Tibial nerve (tissue), 4 donors: ENCODE measurements around the gene ARHGAP26. TPM values are rescaled to one million over a fixed set of nuclear protein-coding genes. Genes with fewer than 3 reads are reported as not detected.
"Not testable (repeated sequence)": the region's sequence is repeated elsewhere in the genome, so short reads cannot be mapped to it uniquely, and the experiment has no call there.

Source experiments
- DNase-seq, 2 donors: peaks; one replicate each; pipeline ENCODE4 v3.0.0-alpha.2; 2019; ENCODE audit warnings: low spot score in 2 of 2
- H3K27ac ChIP-seq, 4 donors: fragments of 200-600 bp; sonication (generic) in 3 of 4; one replicate each; pipeline ENCODE4 v1.5.1; 2017 to 2019; ENCODE audit warnings: mild to moderate bottlenecking in 1 of 4
- H3K27me3 ChIP-seq, 2 donors: fragments of 200-600 bp; sonication (generic) in 1 of 2; one replicate each; pipeline versions ENCODE4 v1.5.1 to v1.6.0; 2017 to 2019
- H3K36me3 ChIP-seq, 3 donors: fragments of 200-600 bp; sonication (generic); one replicate each; pipeline ENCODE4 v1.5.1; 2018 to 2019
- H3K4me1 ChIP-seq, 4 donors: fragments of 200-600 bp; sonication (generic) in 3 of 4; one replicate each; pipeline ENCODE4 v1.5.1; 2017 to 2019
- H3K4me3 ChIP-seq, 4 donors: fragments of 200-600 bp; sonication (generic) in 3 of 4; one replicate each; pipeline ENCODE4 v1.5.1; 2017 to 2019; ENCODE audit warnings: mild to moderate bottlenecking in 1 of 4, moderate library complexity in 1 of 4
- H3K9me3 ChIP-seq, 4 donors: fragments of 200-600 bp; sonication (generic) in 3 of 4; one replicate each; pipeline ENCODE4 v1.5.1; 2017 to 2019
- CTCF ChIP-seq, 5 experiments: fragments of 200-600 bp in 3 of 5; fragments of 450-650 bp in 2 of 5; sonication (generic) in 3 of 5; IDR thresholded peaks; one replicate each; pipeline ENCODE4 v1.5.1; 2016 to 2019; ENCODE audit warnings: antibody characterized with exemption in 5 of 5, mild to moderate bottlenecking in 3 of 5, moderate library complexity in 2 of 5
- EP300 ChIP-seq, 2 donors: sonication (generic); formaldehyde crosslinking; IDR thresholded peaks; one replicate each; pipeline ENCODE4 v1.6.1; 2017; ENCODE audit warnings: antibody characterized with exemption in 2 of 2, mild to moderate bottlenecking in 1 of 2
- POLR2A ChIP-seq, 2 donors: fragments of 450-650 bp; IDR thresholded peaks; one replicate each; pipeline ENCODE4 v1.6.1; 2017; ENCODE audit warnings: antibody characterized with exemption in 2 of 2, mild to moderate bottlenecking in 2 of 2, moderate library complexity in 2 of 2
- WGBS, 2 donors: methylation state at CpG; one replicate each; pipeline ENCODE4 v1.1.5; 2018; 5-methylcytosine and 5-hydroxymethylcytosine counted together
- total RNA-seq, 4 donors: library from RNA; depleted of rRNA; stranded (reverse); fragments of >200 nt; gene quantifications; one replicate each; pipeline ENCODE4 v1.1.0, GENCODE V29; 2016

ARHGAP26 gene
- total RNA-seq, 4 donors from 2014 or later: 33.7 to 77.8 (median 57.8) TPM

- Histone ChIP-seq H3K27ac (no peak overlapping the region), H3K36me3 (no peaks in the 10 kb centered on the region), H3K4me3 (no peak overlapping the region), H3K4me1 (peaks cover 0 to 43% (median 7%) of the 10 kb centered on the region in 4 donors), H3K27me3 (no peaks in the 10 kb centered on the region), H3K9me3 (no peaks in the 10 kb centered on the region)
- TF ChIP-seq POLR2A (IDR thresholded peaks at IDR 0.05) (no peak), CTCF (IDR thresholded peaks at IDR 0.05) (no peak), EP300 (IDR thresholded peaks at IDR 0.05) (no peak)
- no peak for DNase-seq
- WGBS, 2 donors: 89 to 96% methylated on average over 1 of the region's 1 CpG
Measured at GRCh38 chr5:142924135-142924883, 154.1 kb downstream of the ARHGAP26 start.

- WGBS, 2 donors: 3 to 5% methylated on average over 3 of the region's 3 CpGs
- no peaks in the 10 kb centered on the region for H3K36me3 ChIP-seq
- no peaks in the 10 kb centered on the region for H3K27me3 ChIP-seq
- H3K4me3 ChIP-seq: no peak overlapping the region
- peak overlapping the region in 2 of 4 donors; percentile 66 to 80 for H3K27ac ChIP-seq
- peak in 1 of 2 donors; percentile 32 for DNase-seq
- TF ChIP-seq POLR2A (IDR thresholded peaks at IDR 0.05): no peak
- TF ChIP-seq EP300 (IDR thresholded peaks at IDR 0.05): peak in 1 of 2 donors; percentile 43
- H3K4me1 ChIP-seq: peaks cover 0 to 54% (median 10%) of the 10 kb centered on the region in 4 donors
- H3K9me3 ChIP-seq: no peaks in the 10 kb centered on the region
Measured at GRCh38 chr5:142925795-142926194, 155.6 kb downstream of the ARHGAP26 start.

GRCh38 chr5:142926549-142926948 lies 156.4 kb downstream of the ARHGAP26 start:
- H3K27ac ChIP-seq: peak overlapping the region in 2 of 4 donors; percentile 66 to 80
- no peak overlapping the region for H3K4me3 ChIP-seq
- no peak for DNase-seq
- peaks cover 0 to 54% (median 10%) of the 10 kb centered on the region in 4 donors for H3K4me1 ChIP-seq
- H3K9me3 ChIP-seq: no peaks in the 10 kb centered on the region
- H3K36me3 ChIP-seq: peaks cover 0 to 1% (median 0%) of the 10 kb centered on the region in 3 donors
- TF ChIP-seq EP300 (IDR thresholded peaks at IDR 0.05) (no peak), POLR2A (IDR thresholded peaks at IDR 0.05) (no peak), CTCF (IDR thresholded peaks at IDR 0.05) (no peak)
- WGBS, 2 donors: 85 to 94% methylated on average over 4 of the region's 4 CpGs
- H3K27me3 ChIP-seq: no peaks in the 10 kb centered on the region

- Histone ChIP-seq H3K4me1 (peaks cover 0 to 39% (median 10%) of the 10 kb centered on the region in 4 donors), H3K27ac (peak overlapping the region in 2 of 4 donors; percentile 3 to 31), H3K36me3 (peaks cover 0 to 22% (median 0%) of the 10 kb centered on the region in 3 donors)
- H3K9me3 ChIP-seq, H3K27me3 ChIP-seq, H3K4me3 ChIP-seq, DNase-seq: not testable (repeated sequence)
- WGBS, 2 donors: 71 to 80% methylated on average over 11 of the region's 11 CpGs
Measured at GRCh38 chr5:142928999-142929398, 158.8 kb downstream of the ARHGAP26 start.

- H3K27ac ChIP-seq: peak overlapping the region in 2 of 4 donors; percentile 8 to 31
- peaks cover 0 to 39% (median 10%) of the 10 kb centered on the region in 4 donors for H3K4me1 ChIP-seq
- H3K4me3 ChIP-seq: no peak overlapping the region
- no peaks in the 10 kb centered on the region for H3K9me3 ChIP-seq
- WGBS, 2 donors: 44 to 49% methylated on average over 2 of the region's 2 CpGs
- DNase-seq: no peak
- peaks cover 0 to 22% (median 0%) of the 10 kb centered on the region in 3 donors for H3K36me3 ChIP-seq
- H3K27me3 ChIP-seq: no peaks in the 10 kb centered on the region
- no peak for TF ChIP-seq POLR2A (IDR thresholded peaks at IDR 0.05)
- peak in 1 of 2 donors; percentile 51 for TF ChIP-seq EP300 (IDR thresholded peaks at IDR 0.05)
- no peak for TF ChIP-seq CTCF (IDR thresholded peaks at IDR 0.05)
Measured at GRCh38 chr5:142929587-142929986, 159.4 kb downstream of the ARHGAP26 start.

GRCh38 chr5:142930395-142931110 lies 160.4 kb downstream of the ARHGAP26 start:
- DNase-seq: no peak
- no peak overlapping the region for H3K4me3 ChIP-seq
- no peaks in the 10 kb centered on the region for H3K27me3 ChIP-seq
- peaks cover 0 to 22% (median 0%) of the 10 kb centered on the region in 3 donors for H3K36me3 ChIP-seq
- H3K4me1 ChIP-seq: peaks cover 0 to 38% (median 10%) of the 10 kb centered on the region in 4 donors
- TF ChIP-seq EP300 (IDR thresholded peaks at IDR 0.05): no peak
- TF ChIP-seq POLR2A (IDR thresholded peaks at IDR 0.05): no peak
- WGBS, 2 donors: 76 to 85% methylated on average over 7 of the region's 7 CpGs
- H3K9me3 ChIP-seq: no peaks in the 10 kb centered on the region
- peak overlapping the region in 2 of 4 donors; percentile 8 to 31 for H3K27ac ChIP-seq
